ENCODE results near the gene FLYWCH2.

GRCh38 chr16:2910441-2910969 is 27.5 kb downstream of the FLYWCH2 start:
- TF ChIP-seq CTCF (IDR thresholded peaks at IDR 0.05) (no peak), EZH2 (IDR thresholded peaks at IDR 0.05) (peak; percentile 13), EZH2phosphoT487 (IDR thresholded peaks at IDR 0.05) (no peak)
